ENCODE measurements around the gene CCDC158. TPM values are rescaled to one million over a fixed set of nuclear protein-coding genes. Genes with fewer than 3 reads are reported as not detected.
A peak's percentile ranks its signal among the peaks of the same experiment; 100 is the strongest.

Gene CCDC158
- total and polyA plus RNA-seq, 2 of the 4 experiments (the other 2 are of a cell fraction): not detected

DNA sequence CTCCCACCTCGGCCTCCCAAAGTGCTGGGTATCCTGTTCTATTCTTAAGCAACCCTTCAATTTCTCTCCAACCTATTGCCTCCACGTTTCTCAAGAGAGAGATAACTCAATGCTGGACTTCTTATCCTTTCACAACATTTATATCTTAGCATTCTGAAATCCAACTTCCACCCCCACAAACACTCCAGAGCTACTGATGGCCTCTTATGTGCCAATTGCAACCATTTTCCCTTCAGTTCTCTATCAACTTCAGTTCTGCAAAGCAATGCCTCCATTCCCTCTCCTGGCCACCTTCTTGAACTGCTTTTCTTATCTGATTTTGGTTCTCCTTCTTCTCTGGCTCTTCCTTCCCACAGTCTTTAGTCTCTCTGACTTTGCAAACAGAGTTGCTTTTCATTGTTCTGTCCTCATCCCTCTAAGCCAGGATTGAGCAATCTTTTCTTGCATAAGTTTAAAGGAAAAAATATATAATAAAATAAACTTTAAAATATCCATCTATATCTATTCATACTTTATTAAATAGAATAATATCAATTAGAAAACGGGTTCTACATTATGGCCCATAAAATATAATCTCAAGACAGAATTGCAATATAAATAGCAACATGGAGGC lies 118.0 kb downstream of the CCDC158 start:
- H4K91ac ChIP-seq (ENCODE audit: insufficient read depth, low read depth, low read length): no peak overlapping the region
- dilution Hi-C loops (cut with HindIII; ENCODE audit: low sequenced_read_pairs, unreplicated experiment): no loop called here
- H3K9me1 ChIP-seq (ENCODE audit: insufficient read depth, low read length): peaks cover 11% of the 10 kb centered on the region
- no peak overlapping the region for H3K56ac ChIP-seq (ENCODE audit: extremely low read depth, insufficient read depth, low read length)
- CTCF ChIA-PET: interaction anchor here (0.5 kb wide), 1 partner anchor 16 kb away, joined by 3 read pairs; no protein-coding TSS in a partner anchor
- no peak overlapping the region for H3K9ac ChIP-seq (ENCODE audit: low read depth, low read length)
- intact Hi-C loops (cut with micrococcal nuclease): no loop called here
- no peak overlapping the region for H2AK5ac ChIP-seq (ENCODE audit: low read depth, low read length)
- H2AFZ ChIP-seq (replicated peaks; ENCODE audit: low read length, poor library complexity): no peak overlapping the region
- POLR2A ChIA-PET (ENCODE audit: unreplicated experiment): no interaction called here
- H3K27me3 ChIP-seq (ENCODE audit: control insufficient read depth, insufficient read depth, low read length): no peaks in the 10 kb centered on the region
- H3K27ac ChIP-seq (ENCODE audit: insufficient read depth, low read length): no peak overlapping the region
- H2BK20ac ChIP-seq (ENCODE audit: low read depth, low read length): no peak overlapping the region
- no peaks in the 10 kb centered on the region for H4K20me1 ChIP-seq (ENCODE audit: insufficient read depth, low read length)
- in situ Hi-C loops (cut with MboI; ENCODE audit: low sequenced_read_pairs): no loop called here
- H3K18ac ChIP-seq (ENCODE audit: low read depth, low read length): no peak overlapping the region
- H3K4me3 ChIP-seq (ENCODE audit: insufficient read depth, low read depth, low read length): no peak overlapping the region
- ATAC-seq (ENCODE audit: low read depth) (no peak), DNase-seq (no peak)
- H3K79me1 ChIP-seq (ENCODE audit: low read depth in 1 of 2, low read length in 2 of 2): peaks cover 20 to 24% of the 10 kb centered on the region in 2 experiments; a peak in 3 of 4 replicates
- no peaks in the 10 kb centered on the region for H3K36me3 ChIP-seq (ENCODE audit: control insufficient read depth, insufficient read depth, low read length)
- no peak overlapping the region for H3K4ac ChIP-seq (ENCODE audit: low read depth, low read length)
- no peak overlapping the region for H3K4me2 ChIP-seq (ENCODE audit: low read depth, low read length)
- peaks cover 3% of the 10 kb centered on the region; the same call in 1 of the 2 replicates for H3K9me3 ChIP-seq (ENCODE audit: control insufficient read depth, insufficient read depth, low read length)
- TF ChIP-seq SMC3 (IDR thresholded peaks at IDR 0.05; ENCODE audit: low read depth, low read length) (no peak), FOS (IDR thresholded peaks at IDR 0.05; ENCODE audit: low read depth, low read length) (no peak), CHD1 (IDR thresholded peaks at IDR 0.05; ENCODE audit: low read depth, low read length) (no peak), MAZ (IDR thresholded peaks at IDR 0.05; ENCODE audit: borderline replicate concordance, low read depth, low read length) (no peak), MAFK (IDR thresholded peaks at IDR 0.05; ENCODE audit: low read depth, low read length) (no peak), CEBPB (IDR thresholded peaks at IDR 0.05; ENCODE audit: low read depth, low read length) (0 out of 2 replicates have a peak, but pooled peaks have one; percentile 10), RCOR1 (IDR thresholded peaks at IDR 0.05; ENCODE audit: insufficient replicate concordance, low read length) (no peak)
- no peak overlapping the region for H4K5ac ChIP-seq (ENCODE audit: low read depth, low read length)
- H2BK120ac ChIP-seq (ENCODE audit: low read depth, low read length): no peak overlapping the region
- no peak overlapping the region for H4K8ac ChIP-seq (ENCODE audit: low read depth in 2 of 2, low read length in 2 of 2)
- H3K4me1 ChIP-seq (ENCODE audit: control insufficient read depth, insufficient read depth, low read length): peaks cover 7% of the 10 kb centered on the region; the same call in 1 of the 2 replicates
- H2BK5ac ChIP-seq (ENCODE audit: low read depth, low read length, poor library complexity, severe bottlenecking): no peak overlapping the region
- H3K23ac ChIP-seq (ENCODE audit: low read depth, low read length): no peak overlapping the region
- H3K14ac ChIP-seq (replicated peaks; ENCODE audit: low read depth, low read length): no peak overlapping the region
- no TSS peak for BruUV-seq (replicated peaks)
- no peak overlapping the region for H2AK9ac ChIP-seq (replicated peaks; ENCODE audit: low read depth, low read length, poor library complexity)
- WGBS, 2 experiments (ENCODE audit: extremely low coverage in 2 of 2, insufficient read length in 1 of 2): 65% methylated on average over 2 of the region's 3 CpGs; no CpG with 5 or more reads in 1 of the 2 experiments
- H2BK15ac ChIP-seq (ENCODE audit: low read depth, low read length): no peak overlapping the region
